ENCODE results near the gene MISP. TPM values are rescaled to one million over a fixed set of nuclear protein-coding genes. Genes with fewer than 3 reads are reported as not detected.
A peak's percentile ranks its signal among the peaks of the same experiment; 100 is the strongest.

Gene MISP
- total RNA-seq, 1 donor from 2014 or later = not detected

GRCh38 chr19:812747-813218 lies 61.9 kb downstream of the MISP start:
- Mint-ChIP-seq H3K9me3 (peaks cover 7% of the 10 kb centered on the region), H3K36me3 (ENCODE audit: low read depth) (peaks cover 32% of the 10 kb centered on the region), H3K27me3 (ENCODE audit: low read depth) (peaks cover 15% of the 10 kb centered on the region), H3K4me3 (no peak overlapping the region), H3K27ac (ENCODE audit: unreplicated experiment) (no peak overlapping the region), H3K4me1 (peaks cover 1% of the 10 kb centered on the region)
- TF ChIP-seq, protein P1, sequence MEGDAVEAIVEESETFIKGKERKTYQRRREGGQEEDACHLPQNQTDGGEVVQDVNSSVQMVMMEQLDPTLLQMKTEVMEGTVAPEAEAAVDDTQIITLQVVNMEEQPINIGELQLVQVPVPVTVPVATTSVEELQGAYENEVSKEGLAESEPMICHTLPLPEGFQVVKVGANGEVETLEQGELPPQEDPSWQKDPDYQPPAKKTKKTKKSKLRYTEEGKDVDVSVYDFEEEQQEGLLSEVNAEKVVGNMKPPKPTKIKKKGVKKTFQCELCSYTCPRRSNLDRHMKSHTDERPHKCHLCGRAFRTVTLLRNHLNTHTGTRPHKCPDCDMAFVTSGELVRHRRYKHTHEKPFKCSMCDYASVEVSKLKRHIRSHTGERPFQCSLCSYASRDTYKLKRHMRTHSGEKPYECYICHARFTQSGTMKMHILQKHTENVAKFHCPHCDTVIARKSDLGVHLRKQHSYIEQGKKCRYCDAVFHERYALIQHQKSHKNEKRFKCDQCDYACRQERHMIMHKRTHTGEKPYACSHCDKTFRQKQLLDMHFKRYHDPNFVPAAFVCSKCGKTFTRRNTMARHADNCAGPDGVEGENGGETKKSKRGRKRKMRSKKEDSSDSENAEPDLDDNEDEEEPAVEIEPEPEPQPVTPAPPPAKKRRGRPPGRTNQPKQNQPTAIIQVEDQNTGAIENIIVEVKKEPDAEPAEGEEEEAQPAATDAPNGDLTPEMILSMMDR (conservative IDR thresholded peaks at IDR 0.05) = no peak
- DNase-seq (ENCODE audit: low read depth, low spot score) = no peak

DNA sequence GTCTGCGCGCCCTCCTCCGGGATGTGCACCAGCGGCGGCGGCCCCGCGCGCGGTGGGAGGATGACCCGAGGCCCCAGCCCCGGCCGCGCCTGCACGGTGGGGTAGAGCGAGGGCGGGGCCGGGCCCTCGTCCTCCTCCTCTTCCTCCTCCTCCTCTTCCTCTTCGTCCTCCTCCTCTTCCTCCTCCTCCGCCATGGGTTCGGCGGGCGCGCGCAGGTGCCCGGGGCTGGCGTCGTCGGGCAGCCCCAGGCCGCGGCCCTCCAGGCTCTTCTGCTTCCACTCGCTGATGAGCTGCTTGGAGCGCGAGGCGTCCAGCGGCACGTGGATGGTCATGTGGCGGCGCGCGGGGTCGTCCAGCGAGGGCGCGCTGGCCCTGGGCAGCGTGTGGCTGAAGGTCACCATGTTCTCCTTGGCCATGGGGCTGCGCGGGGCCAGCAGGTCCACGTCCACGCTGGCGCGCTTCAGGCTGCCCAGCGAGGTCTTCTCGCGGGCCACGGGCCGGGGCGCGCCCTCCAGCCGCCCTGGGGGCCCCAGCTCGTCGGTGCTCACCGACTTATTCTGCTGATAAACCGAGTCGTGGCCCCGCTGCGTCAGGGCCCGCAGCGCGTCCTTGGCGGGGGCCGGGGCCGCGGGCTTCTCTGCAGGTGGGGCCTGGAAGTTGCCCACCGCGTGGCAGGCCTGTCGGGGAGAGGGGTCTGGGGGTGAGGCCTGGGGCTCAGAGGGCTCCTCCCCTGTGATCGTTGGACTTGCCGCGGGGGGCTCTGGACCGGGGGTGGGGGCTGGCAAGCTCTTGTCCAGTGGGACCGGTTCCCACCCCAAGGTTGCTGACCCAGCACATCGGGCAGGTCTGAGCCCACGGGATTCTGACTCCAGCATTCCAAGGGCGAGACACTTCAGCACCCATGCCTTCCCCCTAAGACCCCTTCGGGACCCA lies 62.6 kb downstream of the MISP start:
- Mint-ChIP-seq H3K4me3 (peak overlapping the region; percentile 77), H3K9me3 (peaks cover 7% of the 10 kb centered on the region), H3K27me3 (ENCODE audit: low read depth) (peaks cover 14% of the 10 kb centered on the region), H3K4me1 (no peaks in the 10 kb centered on the region), H3K27ac (ENCODE audit: unreplicated experiment) (no peak overlapping the region), H3K36me3 (ENCODE audit: low read depth) (peaks cover 30% of the 10 kb centered on the region)
- TF ChIP-seq, protein P1 (conservative IDR thresholded peaks at IDR 0.05) = no peak
- no peak for DNase-seq (ENCODE audit: low read depth, low spot score)

Small RNA genes within 50 kb of the gene (microRNA-seq; reads per million reads assigned to microRNA genes)
- 204 reads per million, percentile 67 among the genes with 10 or more reads in this experiment for gene MIR3187
- gene MIR4745 = 133 reads per million, percentile 63 among the genes with 10 or more reads in this experiment

Other genes starting within 250 kb of the MISP start
- 22.3 TPM in 2 replicates for gene TPGS1, start 243.6 kb upstream of the MISP start, total RNA-seq
- 106 and 111 TPM in 2 replicates for gene CDC34, start 219.4 kb upstream of the MISP start, total RNA-seq
- gene GZMM, start 207.1 kb upstream of the MISP start, total RNA-seq = not detected in 2 replicates
- 564 and 613 TPM in 2 replicates for gene BSG, start 178.5 kb upstream of the MISP start, total RNA-seq
- 0.71 and 0.84 TPM in 2 replicates for gene HCN2, start 161.2 kb upstream of the MISP start, total RNA-seq
- 69.7 and 71.1 TPM in 2 replicates for gene POLRMT, start 117.6 kb upstream of the MISP start, total RNA-seq
- 0.51 and 0.84 TPM in 2 replicates for gene FGF22, start 111.2 kb upstream of the MISP start, total RNA-seq
- gene RNF126, start 87.9 kb upstream of the MISP start, total RNA-seq = 50.6 and 55.9 TPM in 2 replicates
- gene FSTL3, start 74.7 kb upstream of the MISP start, total RNA-seq = 7.7 and 8.9 TPM in 2 replicates
- gene PRSS57, start 55.7 kb upstream of the MISP start, total RNA-seq = not detected in 2 replicates
- gene PALM, start 42.2 kb upstream of the MISP start, total RNA-seq = 45.1 and 52.1 TPM in 2 replicates
- gene PTBP1, start 46.3 kb downstream of the MISP start, total RNA-seq = 674 and 701 TPM in 2 replicates
- 46.3 and 50.9 TPM in 2 replicates for gene PLPPR3, start 70.8 kb downstream of the MISP start, total RNA-seq
- 0.30 and 0.68 TPM in 2 replicates for gene AZU1, start 76.7 kb downstream of the MISP start, total RNA-seq
- not detected in 2 replicates for gene PRTN3, start 89.9 kb downstream of the MISP start, total RNA-seq
- not detected in 2 replicates for gene ELANE, start 101.2 kb downstream of the MISP start, total RNA-seq
- gene CFD, start 108.6 kb downstream of the MISP start, total RNA-seq = not detected in 2 replicates
- 73.9 and 77.7 TPM in 2 replicates for gene MED16, start 142.1 kb downstream of the MISP start, total RNA-seq
- gene RNU6-9, start 142.4 kb downstream of the MISP start, total RNA-seq = not detected in 2 replicates
- gene R3HDM4, start 162.1 kb downstream of the MISP start, total RNA-seq = 47.7 and 50.9 TPM in 2 replicates
- 2.2 and 2.4 TPM in 2 replicates for gene KISS1R, start 166.2 kb downstream of the MISP start, total RNA-seq
- gene ARID3A, start 174.9 kb downstream of the MISP start, total RNA-seq = 48.4 and 58.9 TPM in 2 replicates
- gene WDR18, start 233.2 kb downstream of the MISP start, total RNA-seq = 65.2 and 67.4 TPM in 2 replicates
- gene GRIN3B, start 249.3 kb downstream of the MISP start, total RNA-seq = 0.12 TPM in 1 of 2 replicates, not detected in the other